A673 (cell line): ENCODE results near the gene ANKS6. TPM values are rescaled to one million over a fixed set of nuclear protein-coding genes. Genes with fewer than 3 reads are reported as not detected.

Experiments used
- BruUV-seq: library from RNA; stranded (reverse); fragments of 400-500 nt; replicated peaks from 2 replicates; lab custom pipeline; 2021; lab: Mats Ljungman, UMichigan
- CTCF ChIA-PET: fragments of 300-600 bp; sonication (Branson Sonifier 250); formaldehyde crosslinking; loops from one replicate; lab custom pipeline; 2022; ENCODE audit warnings: antibody characterized with exemption; lab: Charles Lee
- POLR2A ChIA-PET: fragments of 300-600 bp; sonication (Branson Sonifier 250); formaldehyde crosslinking; loops from one replicate; lab custom pipeline; 2022; ENCODE audit warnings: antibody characterized with exemption; ENCODE audit not compliant: low non-redundant PET; lab: Charles Lee
- DNase-seq: peaks from one replicate; pipeline ENCODE4 v3.0.0-alpha.2; 2015; ENCODE audit warnings: low spot score
- H3K27ac ChIP-seq: fragments of 200-600 bp; sonication (generic); 2 replicates; pipeline ENCODE4 v1.5.1; 2016; ENCODE audit warnings: mixed run types, low read depth, mild to moderate bottlenecking, mixed read lengths, antibody characterized with exemption, low read length; ENCODE audit not compliant: poor library complexity, severe bottlenecking
- H3K27me3 ChIP-seq: fragments of 200-600 bp; sonication (generic); replicated peaks from 2 replicates; pipeline ENCODE4 v1.6.1; 2017; ENCODE audit warnings: mixed run types, low read depth, mild to moderate bottlenecking, mixed read lengths, antibody characterized with exemption, low read length; ENCODE audit not compliant: insufficient read depth, poor library complexity
- H3K36me3 ChIP-seq: fragments of 200-600 bp; sonication (generic); 2 replicates; pipeline ENCODE4 v1.6.1; 2016; ENCODE audit warnings: mixed run types, mild to moderate bottlenecking, mixed read lengths, antibody characterized with exemption, low read length; ENCODE audit not compliant: insufficient read depth, poor library complexity, severe bottlenecking
- H3K4me1 ChIP-seq: fragments of 200-600 bp; sonication (generic); 2 replicates; pipeline ENCODE4 v1.6.1; 2017; ENCODE audit warnings: mixed run types, mild to moderate bottlenecking, mixed read lengths, antibody characterized with exemption, low read length; ENCODE audit not compliant: insufficient read depth, poor library complexity, severe bottlenecking
- H3K4me3 ChIP-seq: fragments of 200-600 bp; sonication (generic); 2 replicates; pipeline ENCODE4 v1.5.1; 2016; ENCODE audit warnings: low read depth, mixed run types, mild to moderate bottlenecking, mixed read lengths, low read length; ENCODE audit not compliant: poor library complexity, severe bottlenecking
- H3K9me3 ChIP-seq: fragments of 200-600 bp; sonication (generic); 2 replicates; pipeline ENCODE4 v1.6.1; 2016; ENCODE audit warnings: mixed run types, low read depth, mild to moderate bottlenecking, mixed read lengths, antibody characterized with exemption, low read length; ENCODE audit not compliant: poor library complexity, severe bottlenecking
- EZH2 ChIP-seq: fragments of 200-600 bp; sonication (generic); IDR thresholded peaks from 2 replicates; pipeline ENCODE4 v1.6.1; 2017; ENCODE audit warnings: borderline replicate concordance, low read depth, mild to moderate bottlenecking, mixed read lengths, antibody characterized with exemption, low read length; ENCODE audit not compliant: poor library complexity, severe bottlenecking
- intact Hi-C: fragments of 100-400 bp; cut with micrococcal nuclease; formaldehyde crosslinking; loops from one replicate; pipeline ENCODE4 v1.10.0; 2022; ENCODE audit not compliant: unreplicated experiment
- total RNA-seq: library from RNA; stranded (reverse); gene quantifications from 2 replicates; pipeline ENCODE4 v1.2.3, GENCODE V29; 2021
- TF ChIP-seq, protein P1 (sequence below): fragments of 300-800, 200-600 bp; sonication (generic); conservative IDR thresholded peaks from 2 replicates; pipeline ENCODE4 v1.5.1; 2017; ENCODE audit warnings: low read depth, mild to moderate bottlenecking, antibody characterized with exemption, low read length, moderate library complexity, mixed read lengths

Gene ANKS6
- total RNA-seq, 1 experiment from 2014 or later: 14.4 TPM

DNA sequence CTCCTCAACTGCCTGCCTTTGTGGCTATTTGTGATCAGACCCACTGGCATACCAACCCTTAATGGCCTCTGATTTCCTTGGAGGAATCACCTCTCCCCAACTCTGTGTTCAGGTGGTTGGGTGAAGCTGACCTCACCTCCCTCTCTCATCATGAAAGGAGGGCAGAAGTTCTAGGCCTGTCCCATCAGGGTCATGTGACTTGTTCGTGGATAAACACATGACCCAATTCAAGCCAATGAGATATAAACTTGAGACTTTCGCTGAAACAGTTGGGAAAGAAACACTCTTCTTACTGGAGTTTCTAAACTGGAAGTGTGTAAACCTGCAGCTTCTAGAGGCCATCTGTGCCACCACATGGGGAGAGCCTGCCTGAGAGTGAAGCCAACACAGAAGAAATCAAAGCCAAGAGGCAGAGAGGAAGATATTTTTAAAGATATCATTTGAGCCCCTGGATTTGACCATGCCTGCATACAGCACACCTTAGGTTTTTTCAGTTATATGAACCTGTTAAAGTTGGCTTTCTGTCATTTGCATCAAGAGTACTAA lies 93.4 kb downstream of the ANKS6 start:
- no peak overlapping the region for H3K27ac ChIP-seq
- no peaks in the 10 kb centered on the region for H3K4me1 ChIP-seq
- no peaks in the 10 kb centered on the region for H3K36me3 ChIP-seq
- intact Hi-C loops: loop anchor here (10.0 kb wide), 1 partner anchor 168 kb away; no protein-coding TSS in a partner anchor
- H3K4me3 ChIP-seq: no peak overlapping the region
- BruUV-seq: no TSS peak
- ChIA-PET CTCF (no interaction called here), POLR2A (no interaction called here)
- H3K9me3 ChIP-seq: no peaks in the 10 kb centered on the region
- TF ChIP-seq, protein P1, sequence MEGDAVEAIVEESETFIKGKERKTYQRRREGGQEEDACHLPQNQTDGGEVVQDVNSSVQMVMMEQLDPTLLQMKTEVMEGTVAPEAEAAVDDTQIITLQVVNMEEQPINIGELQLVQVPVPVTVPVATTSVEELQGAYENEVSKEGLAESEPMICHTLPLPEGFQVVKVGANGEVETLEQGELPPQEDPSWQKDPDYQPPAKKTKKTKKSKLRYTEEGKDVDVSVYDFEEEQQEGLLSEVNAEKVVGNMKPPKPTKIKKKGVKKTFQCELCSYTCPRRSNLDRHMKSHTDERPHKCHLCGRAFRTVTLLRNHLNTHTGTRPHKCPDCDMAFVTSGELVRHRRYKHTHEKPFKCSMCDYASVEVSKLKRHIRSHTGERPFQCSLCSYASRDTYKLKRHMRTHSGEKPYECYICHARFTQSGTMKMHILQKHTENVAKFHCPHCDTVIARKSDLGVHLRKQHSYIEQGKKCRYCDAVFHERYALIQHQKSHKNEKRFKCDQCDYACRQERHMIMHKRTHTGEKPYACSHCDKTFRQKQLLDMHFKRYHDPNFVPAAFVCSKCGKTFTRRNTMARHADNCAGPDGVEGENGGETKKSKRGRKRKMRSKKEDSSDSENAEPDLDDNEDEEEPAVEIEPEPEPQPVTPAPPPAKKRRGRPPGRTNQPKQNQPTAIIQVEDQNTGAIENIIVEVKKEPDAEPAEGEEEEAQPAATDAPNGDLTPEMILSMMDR: no peak
- no peak for TF ChIP-seq EZH2
- peaks cover 86% of the 10 kb centered on the region for H3K27me3 ChIP-seq
- DNase-seq: no peak

DNA sequence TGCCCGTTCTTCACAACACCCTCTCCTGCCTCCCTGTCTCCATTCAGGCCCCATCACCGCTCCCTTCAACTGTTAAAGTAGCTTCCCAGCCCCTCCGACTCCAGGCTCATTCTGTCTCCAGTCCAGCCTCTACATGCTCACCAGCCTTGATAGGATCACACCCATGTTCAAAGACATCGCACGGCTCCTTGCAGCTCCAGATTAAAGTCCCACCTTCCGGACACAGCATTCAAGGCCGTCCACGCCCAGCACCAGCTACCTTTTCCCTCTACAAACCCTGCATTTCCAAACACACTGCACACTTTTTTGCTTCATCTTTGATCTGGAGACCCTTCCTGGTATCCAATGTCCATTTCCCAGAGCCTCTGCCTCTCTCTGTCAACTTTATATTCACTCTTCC lies 94.0 kb downstream of the ANKS6 start:
- DNase-seq: no peak
- CTCF ChIA-PET: no interaction called here
- Histone ChIP-seq H3K9me3 (no peaks in the 10 kb centered on the region), H3K27ac (no peak overlapping the region), H3K36me3 (no peaks in the 10 kb centered on the region), H3K4me1 (no peaks in the 10 kb centered on the region), H3K27me3 (peaks cover 85% of the 10 kb centered on the region), H3K4me3 (no peak overlapping the region)
- intact Hi-C loops: loop anchor here (10.0 kb wide), 1 partner anchor 168 kb away; no protein-coding TSS in a partner anchor
- BruUV-seq: no TSS peak
- TF ChIP-seq, protein P1: no peak
- no peak for TF ChIP-seq EZH2
- POLR2A ChIA-PET: no interaction called here

- Histone ChIP-seq H3K4me3 (no peak overlapping the region), H3K27me3 (peaks cover 78% of the 10 kb centered on the region), H3K27ac (no peak overlapping the region), H3K9me3 (no peaks in the 10 kb centered on the region), H3K36me3 (no peaks in the 10 kb centered on the region), H3K4me1 (no peaks in the 10 kb centered on the region)
- POLR2A ChIA-PET: no interaction called here
- CTCF ChIA-PET: no interaction called here
- no peak for DNase-seq
- BruUV-seq: no TSS peak
- intact Hi-C loops: loop anchor here (10.0 kb wide), 1 partner anchor 167 kb away; no protein-coding TSS in a partner anchor
- no peak for TF ChIP-seq EZH2
- TF ChIP-seq, protein P1: no peak
These were observed 94.8 kb downstream of the ANKS6 start for GRCh38 chr9:98701576-98701975.
